Activated CD8-positive, alpha-beta memory T cell treated with anti-CD3 and anti-CD28 coated beads for 24 hours (primary cell): Measurements from ENCODE around the gene XPO6.
"Not testable (repeated sequence)": the region's sequence is repeated elsewhere in the genome, so short reads cannot be mapped to it uniquely, and the experiment has no call there.

Experiments
- DNase-seq: peaks from one replicate; pipeline ENCODE4 v3.0.0-alpha.2; 2020

The XPO6 gene

GRCh38 chr16:28211758-28212531 lies at the start of gene XPO6:
Gene XPO6 (minus strand): TSS chr16:28211965. CDS start chr16:28211368, 597 bp downstream.
- peak; percentile 100 for DNase-seq

- DNase-seq: no peak
Measured at GRCh38 chr16:28260193-28260592, 48.4 kb upstream of the XPO6 start.

DNA sequence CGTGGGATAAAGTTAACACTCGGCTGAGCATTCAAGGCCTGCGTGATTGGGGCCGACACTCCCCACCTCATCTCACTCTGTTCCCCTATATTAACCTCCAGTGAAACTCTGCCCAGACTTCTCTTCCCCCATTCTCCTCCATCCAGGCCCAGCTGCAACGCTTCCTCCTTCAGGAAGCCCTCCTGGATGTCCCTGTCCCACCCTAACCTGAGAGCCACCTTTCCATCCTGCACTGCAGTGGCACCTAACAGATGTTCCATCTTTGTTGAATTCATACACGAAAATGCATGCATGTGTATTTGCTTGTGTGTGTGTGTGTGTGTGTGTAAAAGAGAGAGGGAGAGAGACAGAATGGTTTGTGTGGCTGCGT lies 48.0 kb upstream of the XPO6 start:
- DNase-seq: no peak

GRCh38 chr16:28259091-28259780 lies 47.5 kb upstream of the XPO6 start:
- no peak for DNase-seq

DNA sequence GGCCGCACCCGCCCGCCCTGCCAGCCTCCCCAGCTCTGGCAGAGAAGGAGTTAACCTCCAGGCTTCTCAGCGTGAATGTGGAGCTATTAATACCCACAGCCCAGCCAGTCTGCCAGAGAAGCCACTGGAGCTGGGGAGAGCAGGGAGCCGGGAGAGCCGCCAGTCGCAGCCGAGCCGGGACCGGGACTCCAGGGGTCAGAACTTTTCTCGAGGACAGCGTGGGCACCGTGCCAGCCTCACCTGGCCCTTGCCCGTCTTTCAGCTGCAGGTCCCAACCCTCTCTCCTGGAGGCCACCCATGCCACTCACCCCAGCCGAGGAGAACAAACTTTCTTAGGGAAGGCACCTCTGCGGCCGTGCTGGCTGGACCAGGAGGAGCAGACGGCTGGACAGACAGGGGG lies 46.8 kb upstream of the XPO6 start:
- no peak for DNase-seq

- no peak for DNase-seq
Measured at GRCh38 chr16:28257256-28257655, 45.5 kb upstream of the XPO6 start.

GRCh38 chr16:28255838-28256237 lies 44.1 kb upstream of the XPO6 start:
- no peak for DNase-seq

DNA sequence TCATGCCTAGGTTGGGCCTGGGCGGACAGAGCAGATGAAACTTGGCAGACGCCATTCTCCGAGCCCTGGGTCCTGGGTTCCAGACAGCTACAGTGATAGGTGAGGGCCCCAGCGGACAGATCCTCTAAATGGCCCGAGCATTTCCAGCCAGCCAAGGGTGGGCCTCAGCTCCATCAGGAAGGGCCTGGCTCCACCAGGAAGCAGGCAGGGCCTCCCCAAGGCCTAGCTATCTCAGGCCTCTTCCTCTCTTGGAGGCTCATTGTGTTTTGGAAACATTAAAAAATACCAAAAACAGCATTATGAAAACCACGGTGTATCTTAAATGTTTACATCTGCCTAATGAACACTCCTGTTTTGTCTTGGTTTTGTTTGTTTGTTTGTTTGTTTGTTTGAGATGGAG lies 42.4 kb upstream of the XPO6 start:
- DNase-seq: no peak

GRCh38 chr16:28250999-28251398 lies 39.2 kb upstream of the XPO6 start:
- DNase-seq: no peak

DNA sequence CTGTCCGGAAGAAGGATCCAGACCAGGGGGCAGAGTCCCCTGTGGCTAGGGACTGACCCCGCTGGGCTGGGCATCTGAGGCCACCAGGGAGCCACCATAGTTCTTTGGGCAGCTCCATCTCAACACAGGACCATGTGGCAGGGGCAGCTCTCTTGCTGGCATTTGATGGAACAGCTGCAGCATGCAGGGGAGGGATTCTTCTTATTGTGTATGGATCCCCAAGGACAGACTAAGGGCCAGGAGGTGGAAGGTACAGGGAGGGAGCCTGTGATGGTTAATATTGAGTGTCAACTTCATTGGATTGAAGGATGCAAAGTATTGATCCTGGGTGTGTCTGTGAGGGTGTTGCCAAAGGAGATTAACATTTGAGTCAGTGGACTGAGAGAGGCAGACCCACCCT lies 37.7 kb upstream of the XPO6 start:
- DNase-seq: not testable (repeated sequence)

GRCh38 chr16:28241924-28242323 lies 30.2 kb upstream of the XPO6 start:
- no peak for DNase-seq

- DNase-seq: no peak
Measured at GRCh38 chr16:28237754-28238357, 26.1 kb upstream of the XPO6 start.

GRCh38 chr16:28231763-28232162 lies 20.0 kb upstream of the XPO6 start:
- DNase-seq: no peak

DNA sequence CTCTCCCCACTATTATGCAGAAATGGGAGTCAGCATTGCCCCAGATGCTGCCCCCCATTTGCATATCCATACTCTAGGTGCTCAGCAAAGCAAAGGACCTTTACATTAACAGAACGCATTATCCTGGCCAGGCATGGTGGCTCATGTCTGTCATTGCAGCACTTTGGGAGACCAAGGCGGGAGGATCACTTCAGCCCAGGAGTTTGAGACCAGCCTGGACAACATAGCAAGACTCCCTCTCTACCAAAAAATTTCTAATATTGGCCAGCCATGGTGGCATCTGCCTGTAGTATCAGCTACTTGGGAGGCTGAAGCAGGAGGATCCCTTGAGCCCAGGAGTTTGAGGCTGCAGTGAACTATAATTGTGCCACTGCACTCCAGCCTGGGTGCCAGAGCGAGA lies 12.1 kb upstream of the XPO6 start:
- DNase-seq: not testable (repeated sequence)

DNA sequence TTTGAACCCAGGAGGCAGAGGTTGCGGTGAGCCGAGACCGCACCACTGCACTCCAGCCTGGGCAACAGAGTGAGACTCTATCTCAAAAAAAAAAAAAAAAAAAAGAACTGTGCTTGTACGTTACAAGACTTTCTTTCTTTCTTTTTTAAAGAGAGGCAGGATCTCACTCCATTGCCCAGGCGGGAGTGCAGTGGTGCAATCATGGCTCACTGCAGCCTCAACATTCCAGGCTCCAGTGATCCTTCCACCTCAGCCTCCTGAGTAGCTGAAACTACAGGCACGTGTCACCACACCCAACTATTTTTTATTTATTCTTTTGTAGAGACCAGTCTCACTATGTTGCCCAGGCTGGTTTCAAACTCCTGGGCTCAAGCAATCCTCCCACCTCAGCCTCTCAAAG lies 8.0 kb upstream of the XPO6 start:
- DNase-seq: not testable (repeated sequence)

GRCh38 chr16:28219282-28219681 lies 7.5 kb upstream of the XPO6 start:
- no peak for DNase-seq

DNA sequence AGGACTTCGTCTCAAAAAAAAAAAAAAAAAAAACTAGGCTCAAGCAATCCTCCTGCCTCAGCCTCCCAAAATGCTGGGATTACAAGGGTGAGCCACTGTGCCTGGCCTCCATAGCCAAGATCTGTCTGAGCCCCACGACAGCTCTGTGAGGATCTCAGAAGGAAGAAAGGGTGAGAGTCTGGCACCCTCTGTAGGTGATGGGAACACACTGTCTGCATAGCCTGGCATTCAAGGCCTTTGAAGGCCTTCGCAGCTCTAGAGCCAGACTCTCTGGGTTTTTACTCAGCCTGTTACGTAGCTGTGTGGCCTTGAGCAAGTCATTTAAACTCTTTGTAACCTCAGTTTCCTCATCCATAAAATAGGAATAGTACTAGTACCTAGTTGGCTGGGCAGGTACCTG lies 6.3 kb upstream of the XPO6 start:
- peak; percentile 72 for DNase-seq

- DNase-seq: no peak
Measured at GRCh38 chr16:28217326-28217725, 5.6 kb upstream of the XPO6 start.

GRCh38 chr16:28213396-28213795 lies 1.6 kb upstream of the XPO6 start:
- DNase-seq: no peak

DNA sequence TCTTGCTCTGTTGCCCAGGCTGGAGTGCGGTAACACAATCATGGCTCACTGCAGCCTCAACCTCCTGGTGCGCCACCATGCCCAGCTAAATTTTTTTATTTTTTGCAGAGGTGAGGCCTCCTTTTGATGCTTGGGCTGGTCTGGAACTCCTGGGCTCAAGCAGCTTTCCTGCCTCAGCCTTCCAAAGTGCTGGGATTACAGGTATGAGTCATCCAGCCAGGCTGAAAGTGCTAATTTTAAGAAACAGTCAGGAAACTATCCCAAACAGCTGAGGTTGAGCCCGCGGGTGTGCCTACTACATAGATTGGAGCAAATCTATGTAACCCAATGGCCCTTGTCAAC lies 738 bp upstream of the XPO6 start:
- DNase-seq: no peak

DNA sequence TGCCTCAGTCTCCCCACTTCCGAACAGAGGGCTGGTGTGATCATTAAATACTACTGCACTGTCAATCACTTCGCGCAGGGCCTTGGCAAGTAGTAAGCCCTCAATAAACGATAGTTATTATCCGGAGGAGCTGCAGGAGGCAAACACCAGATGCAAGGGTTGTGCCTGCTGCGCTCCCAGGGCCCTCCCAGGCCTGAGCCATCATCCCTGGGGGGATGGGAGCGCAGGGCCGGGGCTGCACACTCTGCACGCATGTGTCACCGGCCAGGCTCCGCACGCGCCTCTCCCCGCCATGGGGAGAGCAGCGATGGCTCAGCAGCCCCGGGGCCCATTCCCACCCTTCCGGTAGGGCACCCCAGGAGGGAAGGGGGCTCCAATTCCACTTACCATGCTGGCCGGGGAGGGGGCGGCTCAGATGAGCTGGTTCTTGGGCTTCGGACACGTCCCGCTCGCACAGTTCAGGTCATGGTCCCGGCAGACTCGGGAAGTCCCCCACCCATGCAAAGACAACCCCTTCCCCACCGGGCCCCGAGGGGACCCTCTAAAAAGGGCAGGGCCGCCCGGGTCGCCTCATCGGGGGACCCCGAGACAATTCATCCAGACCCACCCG lies 681 bp downstream of the XPO6 start:
- peak; percentile 87 for DNase-seq

DNA sequence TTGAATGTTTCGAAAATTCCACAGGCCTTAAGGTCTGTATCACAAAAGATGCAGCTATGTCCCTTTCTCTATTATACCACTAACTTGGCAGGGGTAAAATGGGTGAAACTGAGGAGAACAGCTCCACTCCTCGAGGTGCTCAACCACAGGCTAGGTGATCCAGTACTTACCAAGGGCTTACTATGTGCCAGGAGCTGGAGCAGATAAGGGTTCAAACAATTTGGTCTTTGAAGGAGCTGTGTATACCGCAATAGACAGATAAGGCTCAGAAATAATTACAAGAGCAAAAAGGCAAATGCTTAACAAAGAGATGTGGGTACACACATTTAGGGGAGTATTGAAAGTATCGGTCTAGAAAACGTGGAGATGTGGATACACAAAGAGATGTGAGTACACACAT lies 1.5 kb downstream of the XPO6 start:
- no peak for DNase-seq

DNA sequence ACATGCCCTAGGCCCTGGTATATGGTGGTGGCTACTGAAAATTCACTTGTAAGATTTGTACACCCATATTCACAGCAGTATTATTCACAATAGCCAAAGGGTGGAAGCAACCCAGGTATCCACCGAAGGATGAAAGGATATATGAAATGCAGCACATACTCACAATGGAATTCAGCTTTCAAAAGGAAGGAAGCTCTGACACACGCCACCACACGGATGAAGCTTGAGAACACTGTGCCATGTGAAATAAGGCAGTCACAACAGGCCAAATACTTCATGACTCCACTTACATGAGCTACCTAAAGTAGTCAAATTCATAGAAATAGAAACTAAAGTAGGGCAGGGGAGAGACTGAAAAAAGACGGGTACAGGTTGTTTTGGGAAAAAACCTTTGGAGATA lies 2.9 kb downstream of the XPO6 start:
- no peak for DNase-seq

GRCh38 chr16:28208131-28208530 lies 3.6 kb downstream of the XPO6 start:
- DNase-seq: no peak
